OCI-LY7 (cell line): ENCODE data around the gene CD248.

Experiments
- EZH2phosphoT487 ChIP-seq: fragments of 200-600 bp; sonication (generic); IDR thresholded peaks from 2 replicates; pipeline ENCODE4 v1.6.1; 2018; ENCODE audit warnings: low read depth, borderline replicate concordance, mild to moderate bottlenecking, mixed run types, antibody characterized with exemption, low read length, moderate library complexity, mixed read lengths
- TF ChIP-seq, protein P1 (sequence below): fragments of 200-600 bp; sonication (generic); conservative IDR thresholded peaks from 2 replicates; pipeline ENCODE4 v1.5.1; 2014; ENCODE audit warnings: mild to moderate bottlenecking, antibody characterized with exemption, low read length, moderate library complexity, mixed read lengths

DNA sequence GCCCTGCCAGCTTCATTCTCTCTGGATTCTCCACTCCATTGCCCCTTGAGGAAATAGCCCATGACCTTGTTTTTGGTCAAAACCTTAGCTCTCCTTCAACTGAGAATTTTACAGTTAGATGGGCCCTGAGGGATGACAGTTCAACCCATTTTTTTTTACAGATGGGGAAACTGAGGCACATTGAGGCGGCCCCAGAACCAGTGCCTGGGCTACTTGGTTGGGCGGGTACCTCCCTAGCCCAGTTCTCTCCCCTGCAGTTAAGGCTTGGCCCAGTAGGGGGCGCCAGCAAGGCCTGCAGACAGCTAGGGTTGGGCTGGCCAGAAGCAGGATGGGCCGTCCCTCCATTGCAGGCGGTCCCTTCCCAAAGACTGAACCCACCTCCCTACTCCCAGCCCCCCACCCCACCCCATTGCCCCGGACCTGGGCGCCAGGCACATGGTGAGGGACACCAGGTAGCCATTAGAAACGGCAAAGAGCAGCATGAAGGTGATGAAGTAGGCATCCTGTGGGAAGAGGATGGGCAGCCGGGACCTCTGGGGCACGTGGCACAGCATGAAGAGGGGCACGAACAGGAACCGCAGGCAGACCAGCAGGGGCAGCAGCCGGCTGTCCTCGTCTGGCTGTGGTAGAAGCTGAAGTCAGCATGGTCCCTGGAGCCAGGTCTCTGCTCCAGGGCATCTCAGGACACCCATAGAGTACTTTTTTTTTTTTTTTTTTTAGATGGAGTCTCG, 47.1 kb upstream of the CD248 start:
- TF ChIP-seq, protein P1, sequence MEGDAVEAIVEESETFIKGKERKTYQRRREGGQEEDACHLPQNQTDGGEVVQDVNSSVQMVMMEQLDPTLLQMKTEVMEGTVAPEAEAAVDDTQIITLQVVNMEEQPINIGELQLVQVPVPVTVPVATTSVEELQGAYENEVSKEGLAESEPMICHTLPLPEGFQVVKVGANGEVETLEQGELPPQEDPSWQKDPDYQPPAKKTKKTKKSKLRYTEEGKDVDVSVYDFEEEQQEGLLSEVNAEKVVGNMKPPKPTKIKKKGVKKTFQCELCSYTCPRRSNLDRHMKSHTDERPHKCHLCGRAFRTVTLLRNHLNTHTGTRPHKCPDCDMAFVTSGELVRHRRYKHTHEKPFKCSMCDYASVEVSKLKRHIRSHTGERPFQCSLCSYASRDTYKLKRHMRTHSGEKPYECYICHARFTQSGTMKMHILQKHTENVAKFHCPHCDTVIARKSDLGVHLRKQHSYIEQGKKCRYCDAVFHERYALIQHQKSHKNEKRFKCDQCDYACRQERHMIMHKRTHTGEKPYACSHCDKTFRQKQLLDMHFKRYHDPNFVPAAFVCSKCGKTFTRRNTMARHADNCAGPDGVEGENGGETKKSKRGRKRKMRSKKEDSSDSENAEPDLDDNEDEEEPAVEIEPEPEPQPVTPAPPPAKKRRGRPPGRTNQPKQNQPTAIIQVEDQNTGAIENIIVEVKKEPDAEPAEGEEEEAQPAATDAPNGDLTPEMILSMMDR, result peak; percentile 96
- no peak for TF ChIP-seq EZH2phosphoT487
